ENCODE data around the gene FMO5.
A peak's percentile ranks its signal among the peaks of the same experiment; 100 is the strongest.
"Not testable (repeated sequence)": the region's sequence is repeated elsewhere in the genome, so short reads cannot be mapped to it uniquely, and the experiment has no call there.

FMO5 gene

GRCh38 chr1:147204080-147204479 lies 21.1 kb downstream of the FMO5 start:
- DNase-seq: no peak

GRCh38 chr1:147202576-147202975 lies 22.6 kb downstream of the FMO5 start:
- DNase-seq: no peak

- no peak for DNase-seq
Observed at GRCh38 chr1:147201786-147202185, 23.4 kb downstream of the FMO5 start.

GRCh38 chr1:147201276-147201675 lies 23.9 kb downstream of the FMO5 start:
- DNase-seq: no peak

- DNase-seq: not testable (repeated sequence)
Observed at GRCh38 chr1:147197324-147197723, 27.8 kb downstream of the FMO5 start.

- DNase-seq: no peak
Observed at GRCh38 chr1:147189514-147189913, 35.6 kb downstream of the FMO5 start.

- DNase-seq: peak in 2 of 3 experiments; percentile 12 to 68
Observed at GRCh38 chr1:147185432-147185831, 39.7 kb downstream of the FMO5 start.

- no peak for DNase-seq
Observed at GRCh38 chr1:147177611-147178380, 47.3 kb downstream of the FMO5 start.

GRCh38 chr1:147172168-147173016 lies 52.7 kb downstream of the FMO5 start, which contains the start of gene PRKAB2:
PRKAB2 (minus strand) TSS chr1:147172470; CDS start chr1:147172144, 326 bp downstream.
- peak; percentile 96 to 100 (median 96) for DNase-seq

GRCh38 chr1:147171399-147172167 lies 53.6 kb downstream of the FMO5 start:
- peak; percentile 36 to 63 (median 38) for DNase-seq

- DNase-seq: no peak
Observed at GRCh38 chr1:147169840-147170674, 55.1 kb downstream of the FMO5 start.

- no peak for DNase-seq
Observed at GRCh38 chr1:147169171-147169570, 56.0 kb downstream of the FMO5 start.

- peak in 2 of 3 experiments; percentile 36 to 87 for DNase-seq
Observed at GRCh38 chr1:147168626-147169058, 56.5 kb downstream of the FMO5 start.

- DNase-seq: no peak
Observed at GRCh38 chr1:147167365-147167764, 57.8 kb downstream of the FMO5 start.

- no peak for DNase-seq
Observed at GRCh38 chr1:147163019-147163418, 62.1 kb downstream of the FMO5 start.

GRCh38 chr1:147162093-147162492 lies 63.0 kb downstream of the FMO5 start:
- DNase-seq: no peak

- DNase-seq: not testable (repeated sequence)
Observed at GRCh38 chr1:147157116-147157515, 68.0 kb downstream of the FMO5 start.

- peak in 1 of 3 experiments; percentile 6 for DNase-seq
Observed at GRCh38 chr1:147156642-147157041, 68.5 kb downstream of the FMO5 start.

GRCh38 chr1:147152772-147153171 lies 72.4 kb downstream of the FMO5 start:
- no peak for DNase-seq

GRCh38 chr1:147151244-147151643 lies 73.9 kb downstream of the FMO5 start:
- DNase-seq: no peak

- DNase-seq: no peak
Observed at GRCh38 chr1:147142886-147143285, 82.3 kb downstream of the FMO5 start.
